Measurements from ENCODE around the gene ETF1.
A peak's percentile ranks its signal among the peaks of the same experiment; 100 is the strongest.
"Not testable (repeated sequence)": the region's sequence is repeated elsewhere in the genome, so short reads cannot be mapped to it uniquely, and the experiment has no call there.

Gene ETF1

GRCh38 chr5:138489683-138490061 lies 53.4 kb downstream of the ETF1 start:
- DNase-seq, result no peak

- DNase-seq, result no peak
Observed at GRCh38 chr5:138488481-138488945, 54.5 kb downstream of the ETF1 start.

GRCh38 chr5:138482638-138483037 lies 60.4 kb downstream of the ETF1 start:
- no peak for DNase-seq

- DNase-seq, result no peak
Observed at GRCh38 chr5:138476918-138477317, 66.1 kb downstream of the ETF1 start.

- not testable (repeated sequence) for DNase-seq
Observed at GRCh38 chr5:138473151-138473550, 69.9 kb downstream of the ETF1 start.

GRCh38 chr5:138472353-138472752 lies 70.7 kb downstream of the ETF1 start:
- no peak for DNase-seq

GRCh38 chr5:138471052-138471361 lies 72.0 kb downstream of the ETF1 start:
- DNase-seq, result no peak

GRCh38 chr5:138470322-138471051 lies 72.5 kb downstream of the ETF1 start:
- no peak for DNase-seq

GRCh38 chr5:138469540-138470321 lies 73.3 kb downstream of the ETF1 start:
- DNase-seq, result no peak

- no peak for DNase-seq
Observed at GRCh38 chr5:138468966-138469539, 74.0 kb downstream of the ETF1 start.

- no peak for DNase-seq
Observed at GRCh38 chr5:138468133-138468965, 74.7 kb downstream of the ETF1 start.

GRCh38 chr5:138467711-138468132 lies 75.3 kb downstream of the ETF1 start:
- DNase-seq, result no peak

- no peak for DNase-seq
Observed at GRCh38 chr5:138466900-138467710, 75.9 kb downstream of the ETF1 start.

- DNase-seq, result no peak
Observed at GRCh38 chr5:138466125-138466899, 76.7 kb downstream of the ETF1 start.

GRCh38 chr5:138465261-138466124 lies 77.5 kb downstream of the ETF1 start, which contains the start of gene EGR1:
TSS of gene EGR1 (plus strand) at chr5:138465479. CDS start at chr5:138465762, 283 bp downstream.
- peak; percentile 81 to 91 (median 90) for DNase-seq

GRCh38 chr5:138464388-138465260 lies 78.4 kb downstream of the ETF1 start:
- DNase-seq, result peak; percentile 89 to 94 (median 92)

GRCh38 chr5:138464008-138464387 lies 79.0 kb downstream of the ETF1 start:
- peak; percentile 81 to 91 (median 88) for DNase-seq

GRCh38 chr5:138463419-138464007 lies 79.5 kb downstream of the ETF1 start:
- no peak for DNase-seq
